CD4-positive, alpha-beta memory T cell (primary cell): ENCODE measurements around the gene SOX5. TPM values are rescaled to one million over a fixed set of nuclear protein-coding genes. Genes with fewer than 3 reads are reported as not detected.

ENCODE experiments used
- CTCF ChIA-PET: fragments of 350-600 bp; sonication (Branson Sonifier 250); formaldehyde crosslinking; loops from one replicate; lab custom pipeline; 2021; ENCODE audit warnings: inconsistent platforms; ENCODE audit not compliant: partially characterized antibody; lab: Charles Lee
- POLR2A ChIA-PET: fragments of 350-600 bp; sonication (Branson Sonifier 250); formaldehyde crosslinking; loops from one replicate; lab custom pipeline; 2021; ENCODE audit not compliant: partially characterized antibody; lab: Charles Lee
- DNase-seq, 5 donors: peaks; one replicate each; pipeline versions ENCODE4 v3.0.0 to v3.0.0-alpha.2; 2020 to 2022; ENCODE audit warnings: mixed read lengths in 1 of 5
- H3K27ac ChIP-seq: one replicate; pipeline ENCODE4 v1.7.0; 2013; ENCODE audit warnings: low read depth, low read length
- H3K27me3 ChIP-seq: 2 replicates; pipeline ENCODE4 v1.7.0; 2013; ENCODE audit warnings: mild to moderate bottlenecking, low read length, moderate library complexity; ENCODE audit not compliant: insufficient read depth
- H3K36me3 ChIP-seq: 2 replicates; pipeline ENCODE4 v1.7.0; 2013; ENCODE audit warnings: mild to moderate bottlenecking, low read length, moderate library complexity; ENCODE audit not compliant: insufficient read depth
- H3K4me1 ChIP-seq: 2 replicates; pipeline ENCODE4 v1.7.0; 2013; ENCODE audit warnings: mild to moderate bottlenecking, low read length, moderate library complexity; ENCODE audit not compliant: insufficient read depth
- H3K4me3 ChIP-seq, 2 donors: one replicate each; pipeline ENCODE4 v1.7.0; 2013; ENCODE audit warnings: low read length in 2 of 2, mild to moderate bottlenecking in 1 of 2
- H3K9me3 ChIP-seq, 2 donors: one replicate each; pipeline ENCODE4 v1.7.0; 2013; ENCODE audit warnings: low read length in 2 of 2, control low read depth in 1 of 2; ENCODE audit not compliant: control insufficient read depth in 1 of 2
- H3K27ac Mint-ChIP-seq, 7 donors: one replicate each; pipeline ENCODE4 v1.8.0; 2020 to 2021; ENCODE audit warnings: mixed read lengths in 7 of 7, mild to moderate bottlenecking in 6 of 7, inconsistent platforms in 3 of 7, moderate library complexity in 3 of 7
- H3K27me3 Mint-ChIP-seq, 2 donors: one replicate each; pipeline ENCODE4 v1.8.0; 2020 to 2021; ENCODE audit warnings: mixed read lengths in 2 of 2
- H3K36me3 Mint-ChIP-seq, 2 donors: one replicate each; pipeline ENCODE4 v1.8.0; 2020 to 2021; ENCODE audit warnings: mixed read lengths in 2 of 2, inconsistent platforms in 1 of 2, mild to moderate bottlenecking in 1 of 2
- H3K4me1 Mint-ChIP-seq, 4 donors: one replicate each; pipeline ENCODE4 v1.8.0; 2020 to 2021; ENCODE audit warnings: mixed read lengths in 4 of 4, mild to moderate bottlenecking in 1 of 4
- H3K4me3 Mint-ChIP-seq, 8 donors: one replicate each; pipeline ENCODE4 v1.8.0; 2020 to 2021; ENCODE audit warnings: mixed read lengths in 8 of 8, mild to moderate bottlenecking in 7 of 8, moderate library complexity in 6 of 8, inconsistent platforms in 3 of 8
- H3K9me3 Mint-ChIP-seq, 8 donors: one replicate each; pipeline ENCODE4 v1.8.0; 2020 to 2021; ENCODE audit warnings: mixed read lengths in 8 of 8, mild to moderate bottlenecking in 5 of 8, inconsistent platforms in 3 of 8, moderate library complexity in 1 of 8
- intact Hi-C: fragments of 100-400 bp; cut with micrococcal nuclease; formaldehyde crosslinking; loops from one replicate; pipeline ENCODE4 v1.15.1; 2023
- polyA plus RNA-seq, 2 donors: library from polyadenylated mRNA; unstranded; fragments of 300-500 nt; fragmentation: Illumina TruSeq; gene quantifications; one replicate each; pipeline ENCODE4 v1.2.3, GENCODE V29; 2021
- total RNA-seq, 2 experiments: library from RNA; stranded (reverse); gene quantifications; one replicate each; pipeline ENCODE4 v1.2.3, GENCODE V29; 2021

Gene SOX5
- total and polyA plus RNA-seq, 4 experiments from 2014 or later: 0.29 TPM; not detected in 3

GRCh38 chr12:23536293-23536692 is 413.2 kb downstream of the SOX5 start:
- intact Hi-C loops: no loop called here
- Histone ChIP-seq H3K27ac (no peak overlapping the region), H3K4me3 (no peak overlapping the region), H3K36me3 (no peaks in the 10 kb centered on the region), H3K9me3 (no peaks in the 10 kb centered on the region), H3K27me3 (no peaks in the 10 kb centered on the region), H3K4me1 (no peaks in the 10 kb centered on the region)
- H3K4me3 Mint-ChIP-seq: no peak overlapping the region
- no peak for DNase-seq
- H3K27ac Mint-ChIP-seq: no peak overlapping the region
- CTCF ChIA-PET: no interaction called here
- peaks cover 0 to 4% (median under 1%) of the 10 kb centered on the region in 8 donors for H3K9me3 Mint-ChIP-seq
- H3K27me3 Mint-ChIP-seq: no peaks in the 10 kb centered on the region
- POLR2A ChIA-PET: no interaction called here
- H3K4me1 Mint-ChIP-seq: no peaks in the 10 kb centered on the region
- H3K36me3 Mint-ChIP-seq: no peaks in the 10 kb centered on the region

GRCh38 chr12:23535441-23535840 is 414.0 kb downstream of the SOX5 start:
- H3K36me3 Mint-ChIP-seq: no peaks in the 10 kb centered on the region
- Histone ChIP-seq H3K27me3 (no peaks in the 10 kb centered on the region), H3K27ac (no peak overlapping the region), H3K4me1 (no peaks in the 10 kb centered on the region), H3K4me3 (no peak overlapping the region), H3K9me3 (no peaks in the 10 kb centered on the region), H3K36me3 (no peaks in the 10 kb centered on the region)
- ChIA-PET POLR2A (no interaction called here), CTCF (no interaction called here)
- peaks cover 0 to 5% (median 2%) of the 10 kb centered on the region in 8 donors for H3K9me3 Mint-ChIP-seq
- H3K4me1 Mint-ChIP-seq: no peaks in the 10 kb centered on the region
- no peaks in the 10 kb centered on the region for H3K27me3 Mint-ChIP-seq
- intact Hi-C loops: no loop called here
- H3K4me3 Mint-ChIP-seq: no peak overlapping the region
- no peak overlapping the region for H3K27ac Mint-ChIP-seq
- no peak for DNase-seq

- no peak overlapping the region for H3K4me3 ChIP-seq
- H3K27ac ChIP-seq: no peak overlapping the region
- H3K36me3 ChIP-seq: no peaks in the 10 kb centered on the region
- no peak overlapping the region for H3K27ac Mint-ChIP-seq
- H3K27me3 Mint-ChIP-seq: no peaks in the 10 kb centered on the region
- no peaks in the 10 kb centered on the region for H3K36me3 Mint-ChIP-seq
- ChIA-PET CTCF (no interaction called here), POLR2A (no interaction called here)
- H3K4me1 Mint-ChIP-seq: no peaks in the 10 kb centered on the region
- H3K4me3 Mint-ChIP-seq: no peak overlapping the region
- no peaks in the 10 kb centered on the region for H3K27me3 ChIP-seq
- H3K9me3 ChIP-seq: no peaks in the 10 kb centered on the region
- DNase-seq: no peak
- H3K4me1 ChIP-seq: no peaks in the 10 kb centered on the region
- peaks cover 0 to 5% (median 2%) of the 10 kb centered on the region in 8 donors for H3K9me3 Mint-ChIP-seq
- intact Hi-C loops: no loop called here
Observed at GRCh38 chr12:23534196-23534595, 415.3 kb downstream of the SOX5 start.

- H3K4me1 Mint-ChIP-seq: no peaks in the 10 kb centered on the region
- Histone ChIP-seq H3K4me1 (no peaks in the 10 kb centered on the region), H3K27ac (no peak overlapping the region), H3K36me3 (no peaks in the 10 kb centered on the region), H3K27me3 (no peaks in the 10 kb centered on the region), H3K4me3 (no peak overlapping the region), H3K9me3 (no peaks in the 10 kb centered on the region)
- H3K27me3 Mint-ChIP-seq: no peaks in the 10 kb centered on the region
- no peaks in the 10 kb centered on the region for H3K36me3 Mint-ChIP-seq
- intact Hi-C loops: no loop called here
- peaks cover 0 to 5% (median 2%) of the 10 kb centered on the region in 8 donors for H3K9me3 Mint-ChIP-seq
- H3K27ac Mint-ChIP-seq: no peak overlapping the region
- ChIA-PET POLR2A (no interaction called here), CTCF (no interaction called here)
- no peak for DNase-seq
- no peak overlapping the region for H3K4me3 Mint-ChIP-seq
Observed at GRCh38 chr12:23533699-23534098, 415.8 kb downstream of the SOX5 start.

GRCh38 chr12:23533265-23533664 is 416.2 kb downstream of the SOX5 start:
- Mint-ChIP-seq H3K9me3 (peaks cover 0 to 5% (median under 1%) of the 10 kb centered on the region in 8 donors), H3K27me3 (no peaks in the 10 kb centered on the region), H3K36me3 (no peaks in the 10 kb centered on the region), H3K4me3 (no peak overlapping the region), H3K4me1 (no peaks in the 10 kb centered on the region), H3K27ac (no peak overlapping the region)
- intact Hi-C loops: no loop called here
- H3K4me3 ChIP-seq: no peak overlapping the region
- H3K36me3 ChIP-seq: no peaks in the 10 kb centered on the region
- DNase-seq: no peak
- no peaks in the 10 kb centered on the region for H3K27me3 ChIP-seq
- H3K9me3 ChIP-seq: no peaks in the 10 kb centered on the region
- H3K4me1 ChIP-seq: no peaks in the 10 kb centered on the region
- H3K27ac ChIP-seq: no peak overlapping the region
- CTCF ChIA-PET: no interaction called here
- POLR2A ChIA-PET: no interaction called here

- CTCF ChIA-PET: no interaction called here
Observed at GRCh38 chr12:23528316-23528715, 421.2 kb downstream of the SOX5 start.

GRCh38 chr12:23525450-23526072 is 423.9 kb downstream of the SOX5 start:
- POLR2A ChIA-PET: no interaction called here
- no peaks in the 10 kb centered on the region for H3K27me3 Mint-ChIP-seq
- Histone ChIP-seq H3K27me3 (no peaks in the 10 kb centered on the region), H3K4me3 (no peak overlapping the region), H3K9me3 (peaks cover 0 to 5% of the 10 kb centered on the region in 2 donors), H3K27ac (no peak overlapping the region), H3K36me3 (no peaks in the 10 kb centered on the region), H3K4me1 (no peaks in the 10 kb centered on the region)
- no peak overlapping the region for H3K27ac Mint-ChIP-seq
- DNase-seq: no peak
- CTCF ChIA-PET: no interaction called here
- intact Hi-C loops: no loop called here
- no peaks in the 10 kb centered on the region for H3K36me3 Mint-ChIP-seq
- H3K4me1 Mint-ChIP-seq: no peaks in the 10 kb centered on the region
- peaks cover 0 to 9% (median 2%) of the 10 kb centered on the region in 8 donors for H3K9me3 Mint-ChIP-seq
- H3K4me3 Mint-ChIP-seq: no peak overlapping the region

More at GRCh38 chr12:23528316-23528715, 421.2 kb downstream of the SOX5 start:
- Mint-ChIP-seq H3K9me3 (peaks cover 0 to 10% (median 1%) of the 10 kb centered on the region in 8 donors), H3K4me1 (no peaks in the 10 kb centered on the region), H3K4me3 (no peak overlapping the region), H3K36me3 (no peaks in the 10 kb centered on the region), H3K27me3 (no peaks in the 10 kb centered on the region), H3K27ac (no peak overlapping the region)
- Histone ChIP-seq H3K4me3 (no peak overlapping the region), H3K27ac (no peak overlapping the region), H3K36me3 (no peaks in the 10 kb centered on the region), H3K27me3 (no peaks in the 10 kb centered on the region), H3K9me3 (peaks cover 0 to 5% of the 10 kb centered on the region in 2 donors), H3K4me1 (no peaks in the 10 kb centered on the region)
- no peak for DNase-seq
- POLR2A ChIA-PET: no interaction called here
- intact Hi-C loops: no loop called here
